NCI-H510A treated with DMSO at 0.1 percent for 48 hours (cell line): ENCODE data around the gene TMEM163.
A peak's percentile ranks its signal among the peaks of the same experiment; 100 is the strongest.
"Not testable (repeated sequence)": the region's sequence is repeated elsewhere in the genome, so short reads cannot be mapped to it uniquely, and the experiment has no call there.

Experiments
- DNase-seq: peaks from one replicate; lab custom pipeline; 2025; lab: John Stamatoyannopoulos, UW

Gene TMEM163

DNA sequence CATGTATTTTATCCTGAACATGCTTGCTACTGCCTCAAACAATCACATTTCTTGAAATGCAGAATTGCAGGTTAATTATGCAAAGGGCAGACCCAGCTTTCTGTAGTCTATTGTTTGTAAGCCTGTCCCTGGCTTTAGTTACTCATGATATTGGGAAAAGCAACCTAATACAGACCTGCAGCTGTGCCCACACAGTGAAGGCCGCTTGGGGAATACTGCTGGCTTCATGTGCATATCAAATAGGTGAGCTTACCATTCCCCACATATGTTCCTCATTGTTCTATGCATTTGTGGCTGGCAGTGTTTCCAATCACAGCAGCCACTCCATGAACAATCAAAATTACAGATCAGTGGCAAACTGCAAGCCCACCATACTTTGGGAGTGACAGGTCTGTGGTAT is 186.3 kb downstream of the TMEM163 start:
- no peak for DNase-seq

DNA sequence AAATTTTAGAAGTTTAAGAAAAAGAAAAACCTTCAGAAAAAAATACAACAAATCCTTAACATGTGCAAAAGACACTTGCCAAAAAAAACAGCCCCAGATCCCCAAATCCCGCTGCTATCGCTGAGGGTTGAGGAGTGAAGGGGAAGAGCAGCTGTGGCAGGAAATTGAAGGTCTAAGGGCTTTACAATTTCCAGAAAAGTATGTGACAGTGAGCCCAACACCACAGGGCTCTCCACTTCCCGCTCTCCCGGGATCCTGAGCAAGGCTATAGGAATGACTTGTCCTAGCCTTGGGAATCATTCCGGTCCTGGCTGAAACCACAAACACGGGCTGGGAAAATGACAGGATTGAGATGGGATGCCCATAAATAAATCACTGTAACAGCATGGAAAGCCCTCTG is 191.4 kb downstream of the TMEM163 start:
- no peak for DNase-seq

DNA sequence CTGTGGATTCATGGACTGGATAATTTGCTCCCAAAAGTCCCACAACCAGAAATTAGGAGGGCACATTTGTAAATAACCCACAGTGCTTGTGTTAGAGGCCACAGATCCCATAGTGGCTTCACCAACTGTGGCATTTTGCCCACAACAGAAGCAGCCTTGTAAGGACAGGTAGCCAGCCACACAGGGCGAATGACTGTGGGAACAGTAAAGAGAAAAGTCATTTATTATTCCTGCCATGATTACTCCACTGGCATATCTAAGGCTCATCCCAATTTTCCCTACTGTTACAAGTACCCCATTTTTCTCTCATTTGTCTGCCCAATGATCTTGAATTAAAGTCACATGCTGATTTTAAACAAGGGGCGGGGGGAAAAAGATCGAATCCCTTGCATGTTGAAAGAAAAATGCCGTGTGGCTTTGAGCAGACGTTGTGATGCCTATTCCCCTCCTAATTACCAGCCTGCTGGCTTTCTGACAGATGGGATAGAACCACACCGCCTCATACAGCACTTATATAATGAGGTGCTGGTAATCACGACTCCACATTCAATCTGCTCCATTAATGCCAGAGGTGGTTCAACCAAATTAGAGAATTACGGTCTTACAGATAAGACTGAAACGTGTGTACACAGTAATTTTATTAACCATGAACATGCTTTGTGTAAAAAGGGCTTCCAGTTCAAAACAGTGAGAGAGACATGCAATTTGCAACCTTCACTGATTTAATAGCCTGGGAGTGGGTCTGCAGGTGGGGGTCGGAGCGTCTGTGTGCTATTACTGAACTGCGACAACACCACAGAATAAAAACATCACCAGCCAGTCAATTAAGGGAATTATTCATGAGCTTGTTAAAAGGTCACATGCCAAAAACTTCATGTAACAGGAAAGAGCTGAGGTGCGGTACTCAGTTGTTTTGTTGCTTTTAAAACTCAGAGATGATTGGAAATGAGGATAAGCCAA is 196.0 kb downstream of the TMEM163 start:
- DNase-seq = no peak

DNA sequence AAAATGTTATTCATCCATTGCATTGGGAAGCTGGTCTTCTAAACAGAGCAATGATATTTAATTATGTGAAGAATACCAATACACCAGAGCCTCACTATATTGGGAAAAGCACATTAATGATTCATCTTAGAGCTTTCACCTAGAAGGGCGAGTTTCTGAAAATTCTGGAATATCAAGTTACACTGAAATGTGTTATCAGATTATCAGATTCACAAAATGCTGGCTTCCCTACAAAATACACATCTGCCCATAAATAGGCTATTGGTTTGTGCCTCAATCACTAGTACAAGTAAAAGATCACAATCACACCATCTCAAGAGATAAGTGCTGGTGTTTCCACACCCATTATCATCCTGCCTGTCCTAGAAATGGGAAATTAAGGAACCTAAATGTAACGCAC is 200.7 kb downstream of the TMEM163 start:
- no peak for DNase-seq

DNA sequence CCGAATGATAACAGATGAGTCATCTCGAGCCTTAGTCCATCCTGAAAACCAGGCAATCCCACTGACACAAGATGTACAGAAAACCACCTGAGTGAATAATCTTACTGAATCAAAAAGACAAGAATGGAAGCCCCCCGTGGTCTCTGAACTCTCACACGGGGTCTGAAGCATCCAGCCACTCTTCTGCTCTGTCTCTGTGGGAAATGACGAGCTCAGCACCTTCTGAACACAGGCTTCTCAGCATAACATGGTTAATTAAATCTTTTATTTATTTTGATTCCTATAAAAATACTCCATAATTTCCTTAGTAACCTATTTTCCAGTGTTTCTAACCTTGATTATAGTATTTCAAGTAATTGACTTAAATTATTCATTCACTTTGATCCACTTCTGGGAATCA is 203.7 kb downstream of the TMEM163 start:
- no peak for DNase-seq

DNA sequence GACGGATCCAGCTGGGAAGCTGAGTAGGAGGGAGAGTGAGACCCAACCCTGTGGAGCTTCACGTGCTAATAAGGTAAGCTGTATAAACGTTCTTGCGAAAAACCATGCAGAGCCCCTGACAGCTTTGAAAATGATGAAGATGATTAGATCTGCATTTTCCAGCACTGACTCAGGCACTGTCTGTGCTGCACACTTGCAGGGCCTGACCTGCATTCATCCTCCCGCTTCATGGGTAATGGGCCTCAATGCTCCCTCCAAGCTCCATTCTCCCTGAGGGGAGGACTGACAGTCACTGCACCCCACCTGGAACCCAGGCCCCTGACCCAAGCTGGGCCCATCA is 205.4 kb downstream of the TMEM163 start:
- DNase-seq = no peak

DNA sequence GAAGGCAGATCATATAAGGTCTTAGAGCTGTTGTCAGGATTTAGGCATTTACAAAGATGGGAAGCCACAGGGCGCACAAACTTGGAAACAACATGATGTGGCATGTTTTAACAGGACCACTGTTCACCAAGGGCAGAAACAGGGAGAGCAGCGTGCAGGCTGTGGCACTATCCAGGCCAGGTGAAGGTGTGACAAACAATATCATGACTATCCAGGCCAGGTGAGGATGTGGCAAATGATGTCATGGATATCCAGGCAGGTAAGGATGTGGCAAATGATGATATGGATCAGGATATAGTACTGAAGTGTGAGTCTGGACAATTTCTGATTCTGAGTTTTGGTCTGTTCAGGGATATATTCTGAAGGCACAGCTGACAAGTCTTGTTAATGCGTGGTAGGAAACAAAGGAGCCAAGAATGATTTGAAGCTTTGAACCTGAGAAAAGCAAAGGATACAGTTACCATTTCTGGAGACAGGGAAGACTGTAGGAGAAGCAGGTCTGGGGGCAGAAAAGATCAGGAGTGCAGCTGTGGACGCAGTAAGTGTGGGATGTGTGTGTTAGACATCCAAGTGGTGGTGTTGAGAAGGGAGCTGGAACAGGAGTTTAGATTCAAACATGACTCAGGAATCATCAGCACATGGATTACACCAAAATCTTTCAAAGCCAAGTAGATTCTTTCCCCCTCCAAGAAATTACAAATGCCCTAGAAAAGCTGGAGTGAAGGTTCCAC is 205.9 kb downstream of the TMEM163 start:
- no peak for DNase-seq

DNA sequence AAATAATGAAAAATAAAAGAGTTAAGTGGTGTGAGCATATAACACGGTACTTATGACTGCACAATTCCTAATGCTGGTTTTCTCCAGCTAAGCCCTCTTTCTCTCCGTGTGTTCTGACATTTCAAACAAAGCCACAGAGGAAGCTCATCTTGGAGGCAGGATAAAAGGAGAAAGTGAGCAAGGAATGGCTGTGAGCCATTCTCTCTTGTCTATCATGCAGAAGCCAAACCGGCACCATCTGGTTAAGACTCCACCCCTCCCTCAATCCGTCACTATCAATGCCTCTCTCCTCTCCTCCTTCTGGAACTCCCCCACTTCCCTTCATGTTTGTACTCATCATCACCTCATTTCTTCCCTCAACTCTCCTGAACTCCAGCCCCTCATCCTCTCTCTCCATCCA is 210.4 kb downstream of the TMEM163 start:
- DNase-seq = peak; percentile 95

DNA sequence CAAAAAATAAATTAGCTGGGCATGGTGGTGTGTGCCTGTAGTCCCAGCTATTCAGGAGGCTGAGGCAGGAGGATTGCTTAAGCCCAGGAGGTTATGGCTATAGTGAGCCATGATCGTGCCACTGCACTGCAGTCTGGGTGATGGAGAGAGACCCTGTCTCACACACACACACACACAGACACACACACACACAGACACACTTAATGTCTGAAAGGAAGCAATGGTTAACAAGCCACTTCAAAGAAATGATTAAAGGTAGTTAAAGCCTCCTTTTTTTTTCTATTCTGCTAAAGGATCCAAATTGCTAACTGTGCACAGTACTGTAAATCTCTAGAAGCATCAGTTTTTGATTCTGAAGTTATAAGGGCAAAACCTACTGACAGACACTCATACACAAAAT is 211.1 kb downstream of the TMEM163 start:
- DNase-seq = no peak

DNA sequence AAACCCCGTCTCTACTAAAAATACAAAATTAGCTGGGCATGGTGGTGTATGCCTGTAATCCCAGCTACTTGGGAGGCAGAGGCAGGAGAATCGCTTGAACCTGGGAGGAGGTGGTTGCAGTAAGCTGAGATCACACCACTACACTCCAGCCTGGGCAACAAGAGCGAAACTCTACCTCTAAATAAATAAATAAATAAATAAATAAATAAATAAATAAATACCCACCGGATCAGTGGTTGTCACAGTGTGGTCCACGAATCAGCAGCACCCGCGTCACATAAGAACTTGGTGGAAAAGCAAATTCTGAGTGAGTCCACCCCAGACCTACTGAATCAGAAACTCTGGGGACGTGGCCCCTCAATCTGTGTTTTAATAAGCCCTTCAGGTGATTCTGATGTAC is 211.6 kb downstream of the TMEM163 start:
- not testable (repeated sequence) for DNase-seq

DNA sequence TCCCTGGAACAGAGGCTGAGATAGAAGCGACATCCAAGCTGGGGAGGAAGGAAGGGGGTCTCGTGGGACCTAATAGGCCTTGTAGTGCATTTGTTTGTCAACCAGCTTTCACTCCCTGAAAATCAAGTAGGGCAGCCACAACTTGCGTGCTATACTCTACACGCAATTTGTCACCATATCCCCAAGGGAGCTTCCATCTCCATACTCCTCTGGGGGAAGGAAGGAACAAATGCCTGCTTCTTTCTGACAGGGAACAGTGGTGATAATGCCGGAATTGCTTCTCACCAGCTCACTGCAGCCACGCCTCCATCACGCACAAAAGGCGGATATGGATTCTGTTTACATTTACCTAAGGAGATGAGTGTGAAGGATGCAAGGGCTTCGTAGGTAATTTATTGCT is 213.4 kb downstream of the TMEM163 start:
- DNase-seq = peak; percentile 37

DNA sequence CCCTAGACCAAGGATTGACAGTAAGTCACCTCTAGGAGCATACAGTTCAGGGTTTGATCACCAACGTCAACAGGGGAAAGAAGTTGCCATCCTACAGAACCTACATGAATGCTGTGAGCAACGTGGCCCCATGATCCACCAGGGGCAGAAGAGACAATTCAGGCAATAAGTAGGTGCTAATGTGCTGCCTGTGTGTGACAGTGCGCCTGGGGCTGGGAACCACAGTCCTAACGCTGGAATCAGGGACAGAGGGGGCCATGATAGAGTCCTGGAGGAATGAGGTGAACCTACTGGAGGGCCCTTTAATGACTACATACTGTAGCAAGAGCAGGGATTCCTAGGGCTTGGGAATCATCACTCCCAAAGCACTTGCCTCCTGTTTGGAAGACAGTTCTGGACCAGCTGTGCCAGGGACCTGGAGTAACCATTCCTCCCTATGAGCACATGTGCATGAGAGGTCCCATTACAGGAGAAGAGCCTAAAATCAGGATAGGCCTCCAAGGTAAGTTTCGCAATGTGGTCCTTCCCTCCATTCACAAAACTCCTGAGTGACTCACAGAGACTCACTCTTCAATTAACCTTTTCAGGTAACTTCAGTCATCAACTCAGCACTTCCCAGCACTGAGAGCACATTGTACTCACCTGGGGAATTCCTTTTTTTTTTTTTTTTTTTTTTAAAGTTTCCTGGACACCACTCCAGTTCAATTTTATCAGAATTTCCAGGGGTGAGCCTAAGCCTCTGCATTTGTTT is 214.0 kb downstream of the TMEM163 start:
- DNase-seq = no peak

DNA sequence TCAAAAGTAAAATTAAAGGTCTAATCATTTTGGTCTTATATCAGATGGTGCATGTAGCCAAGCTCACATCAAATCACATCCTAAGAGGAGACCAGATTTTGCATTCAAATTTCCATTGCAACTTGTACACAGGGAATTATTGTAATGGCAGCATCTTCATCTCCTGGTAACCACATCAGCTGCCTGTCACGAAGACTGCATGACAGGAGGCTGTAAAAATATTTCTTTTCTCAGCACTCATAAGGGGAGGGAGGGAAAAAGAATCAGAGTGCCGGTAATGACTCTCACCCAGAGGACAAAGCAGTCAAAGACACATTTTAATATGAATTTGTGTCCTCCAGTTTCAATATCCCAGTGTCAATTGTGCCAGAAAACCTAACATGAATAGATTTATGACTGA is 216.7 kb downstream of the TMEM163 start:
- no peak for DNase-seq

DNA sequence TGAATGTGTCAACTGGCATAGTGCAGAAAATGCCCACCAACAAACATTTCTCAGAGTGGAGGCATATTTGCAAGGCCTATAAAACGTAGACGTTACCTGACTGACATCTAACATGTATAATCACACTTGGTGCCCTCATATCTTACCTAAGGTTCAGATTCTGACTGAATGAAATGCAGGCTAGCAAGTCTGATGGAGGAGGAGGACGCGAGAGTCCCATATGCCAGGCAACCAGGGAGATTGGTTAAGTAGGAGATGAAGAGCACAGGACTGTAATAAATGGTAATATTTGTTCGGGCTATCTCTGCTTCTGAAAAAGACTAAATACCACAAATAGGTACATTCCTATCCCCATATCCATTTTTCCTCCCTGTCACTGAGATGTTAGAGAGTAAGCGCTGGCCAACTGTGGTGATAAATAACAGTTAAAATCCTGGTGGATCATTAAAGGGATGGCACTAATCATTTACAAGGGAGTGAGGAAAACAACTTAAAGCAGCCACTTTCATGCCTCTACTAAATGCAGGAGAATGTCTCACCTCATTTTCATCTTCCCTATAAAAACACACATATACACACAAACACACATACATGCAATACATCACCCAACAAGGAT is 217.2 kb downstream of the TMEM163 start:
- DNase-seq = no peak

DNA sequence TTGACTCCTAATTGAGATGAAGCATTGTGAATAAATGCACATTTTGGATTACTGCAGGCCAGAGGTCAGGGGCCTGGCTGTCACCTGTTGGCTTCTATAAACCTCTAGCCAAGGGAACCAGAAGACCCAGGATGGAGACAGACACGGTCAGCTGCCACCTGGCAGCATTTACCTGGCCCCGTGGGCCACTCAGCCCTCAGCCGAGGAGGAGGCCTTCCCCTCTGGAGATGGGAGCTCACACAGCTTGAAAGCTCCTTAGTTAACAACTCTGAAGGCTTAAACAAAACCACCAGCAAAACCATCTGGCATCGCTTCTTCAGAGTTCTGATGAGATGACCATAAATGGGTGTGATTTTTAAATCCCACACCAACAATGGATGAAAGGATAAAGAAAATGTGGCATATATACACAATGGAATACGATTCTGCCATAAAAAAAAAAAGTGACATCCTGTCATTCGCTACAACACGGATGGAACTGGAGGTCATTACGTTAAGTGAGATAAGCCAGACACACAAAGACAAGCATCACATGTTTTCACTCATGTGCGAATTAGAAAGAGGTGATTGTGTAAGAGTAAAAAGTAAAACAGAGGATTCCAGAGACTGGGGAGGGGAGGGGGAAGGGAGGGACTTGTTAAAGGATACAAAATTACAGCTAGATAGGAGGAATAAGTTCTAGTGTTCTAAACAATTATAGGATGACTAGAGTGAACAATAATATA is 218.4 kb downstream of the TMEM163 start:
- no peak for DNase-seq

DNA sequence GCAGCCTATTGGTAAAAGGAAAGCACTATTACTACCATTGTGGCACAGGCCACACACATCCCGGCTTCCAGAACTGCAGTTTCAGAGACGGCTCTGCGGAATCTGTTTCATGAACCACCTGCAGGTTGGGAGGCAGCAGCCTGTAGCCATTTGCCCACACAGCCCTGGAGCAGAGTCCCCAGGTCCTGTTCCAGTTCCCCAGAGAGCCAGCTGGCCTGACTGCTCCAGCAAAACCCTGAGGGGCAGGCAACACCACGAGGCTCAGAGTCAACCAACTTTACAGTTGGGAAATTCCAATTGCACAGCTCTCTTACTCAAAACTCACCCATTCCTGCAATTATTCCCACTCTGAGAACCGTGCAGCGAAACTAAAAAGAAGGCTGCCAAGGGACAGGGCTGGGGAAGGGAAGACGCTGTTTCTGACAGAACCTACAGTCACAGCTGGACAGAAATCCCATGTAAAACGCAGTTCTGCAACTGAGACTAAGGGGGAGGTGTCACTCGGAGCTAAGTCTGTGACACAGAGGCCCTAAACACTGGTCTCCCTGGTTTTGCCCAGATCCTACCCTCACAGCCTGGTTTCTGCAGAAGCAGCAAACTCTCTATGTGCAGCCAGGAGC is 219.4 kb downstream of the TMEM163 start:
- DNase-seq = no peak

DNA sequence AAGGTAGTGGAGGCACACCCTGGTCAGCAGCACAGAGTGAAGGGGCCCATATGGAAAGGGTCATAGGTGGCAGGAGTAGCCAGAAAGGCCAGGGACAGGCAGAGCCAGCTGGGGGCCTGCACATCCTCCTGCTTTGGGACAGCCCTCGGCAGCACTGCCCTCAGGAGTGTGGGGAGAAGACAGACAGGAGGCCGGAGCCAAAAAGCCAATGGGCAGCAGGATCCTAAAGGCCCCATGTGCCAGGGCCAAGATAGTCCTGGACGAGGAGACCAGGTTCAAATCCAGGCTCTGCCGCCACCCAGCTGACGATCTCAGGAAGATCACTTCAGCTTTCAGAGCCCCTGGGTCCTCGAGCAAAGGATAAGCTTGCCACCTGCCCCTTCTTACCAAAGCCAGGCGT is 220.1 kb downstream of the TMEM163 start:
- no peak for DNase-seq

DNA sequence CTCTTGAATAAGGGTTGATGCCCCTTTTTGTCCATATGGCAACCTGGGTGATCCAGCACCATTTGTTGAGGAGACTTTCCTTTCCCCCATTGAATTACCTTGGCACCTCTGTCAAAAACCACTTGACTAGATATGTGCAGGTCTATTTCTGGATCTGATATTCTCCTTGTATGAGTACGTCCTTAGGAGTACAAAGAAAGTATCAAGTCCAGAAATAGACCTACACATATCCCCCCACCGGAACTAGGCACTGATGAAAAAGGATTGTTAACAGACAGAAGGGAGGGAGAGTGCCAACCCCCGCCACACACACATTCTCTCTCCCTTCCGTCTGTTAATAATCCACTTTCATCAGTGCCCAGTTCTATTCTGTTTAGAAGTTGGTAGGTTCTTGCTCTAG is 225.0 kb downstream of the TMEM163 start:
- no peak for DNase-seq

DNA sequence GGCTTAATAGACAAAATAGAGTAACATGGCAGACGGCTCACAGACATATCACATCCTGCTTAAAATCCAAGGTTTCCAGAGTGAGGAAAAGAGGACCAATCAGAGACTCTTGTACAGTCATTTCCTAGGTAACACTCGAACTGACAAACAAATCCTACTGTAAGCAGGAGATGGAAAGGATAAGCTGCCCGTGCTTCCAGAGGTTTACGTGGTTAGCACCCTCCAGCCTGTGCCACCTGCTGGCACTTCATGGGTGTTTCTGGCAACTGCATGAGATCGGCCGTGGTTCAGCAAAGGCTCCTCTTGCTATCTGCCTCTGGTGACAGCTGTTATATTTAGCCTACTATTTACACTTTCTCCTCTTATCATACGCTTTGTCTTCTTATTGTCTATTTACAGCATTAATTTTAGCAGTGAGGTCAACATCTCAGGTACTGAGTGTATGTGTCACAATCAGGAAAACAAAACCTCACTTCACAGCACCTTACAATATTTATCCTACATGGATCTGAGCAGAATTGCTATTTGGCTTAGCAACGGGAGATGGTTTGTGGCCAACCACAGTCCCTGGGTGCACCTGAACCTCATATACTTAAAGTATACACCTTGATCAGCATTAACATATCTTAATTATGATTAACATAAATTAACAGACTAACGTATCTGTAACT is 226.9 kb downstream of the TMEM163 start:
- peak; percentile 98 for DNase-seq

DNA sequence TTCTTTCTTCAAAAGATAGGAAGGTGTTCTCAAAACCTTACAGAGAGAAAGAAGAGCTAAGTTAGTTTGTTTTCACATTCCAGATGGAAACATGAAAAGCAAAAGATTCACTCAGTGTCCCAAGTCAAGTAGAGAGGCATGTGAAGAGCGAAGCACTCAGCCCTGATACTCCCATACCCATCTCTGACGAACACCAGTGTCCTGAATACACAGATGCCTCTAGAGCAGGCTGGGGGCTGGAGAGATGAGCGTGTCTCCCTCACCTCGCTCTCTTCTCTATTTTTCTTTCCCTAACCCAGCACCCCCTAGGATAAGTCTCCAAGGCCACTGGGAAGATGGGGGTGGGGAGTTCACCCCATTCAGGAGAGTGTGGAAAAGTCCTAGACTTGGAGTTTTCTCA is 227.8 kb downstream of the TMEM163 start:
- peak; percentile 25 for DNase-seq

DNA sequence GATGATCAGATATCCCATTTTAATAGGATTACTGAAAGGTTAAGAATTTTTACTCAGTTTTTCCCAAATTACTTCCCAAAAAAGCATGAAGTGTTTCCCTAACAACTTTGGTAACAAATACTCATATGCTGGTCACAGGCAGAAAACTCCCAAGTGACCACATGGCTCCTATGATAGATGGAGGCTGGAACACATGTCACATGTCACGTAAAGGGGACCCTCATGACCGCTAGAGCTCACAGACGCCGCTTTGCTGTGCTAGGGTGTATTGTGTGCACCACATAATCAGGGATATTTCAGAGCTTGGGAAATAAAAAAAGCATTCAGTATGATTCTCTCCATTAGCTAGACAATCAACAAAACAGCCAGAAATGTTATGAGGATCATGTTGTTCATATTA is 228.2 kb downstream of the TMEM163 start:
- no peak for DNase-seq
